Measurements from ENCODE around the gene TSPAN11.

The TSPAN11 gene

GRCh38 chr12:31018790-31019505, 92.4 kb downstream of the TSPAN11 start:
- TF ChIP-seq RARB (CRISPR knock-in tag; IDR thresholded peaks at IDR 0.05) (no peak), TCF4 (CRISPR knock-in tag; IDR thresholded peaks at IDR 0.05; ENCODE audit: borderline replicate concordance) (no peak), PPARA (CRISPR knock-in tag; IDR thresholded peaks at IDR 0.05; ENCODE audit: borderline replicate concordance) (no peak), TSHZ2 (CRISPR knock-in tag; IDR thresholded peaks at IDR 0.05) (no peak), CSDC2 (CRISPR knock-in tag; IDR thresholded peaks at IDR 0.05) (no peak), CSRNP3 (CRISPR knock-in tag; IDR thresholded peaks at IDR 0.05) (no peak), ZNF8 (CRISPR knock-in tag; IDR thresholded peaks at IDR 0.05) (peak; percentile 95), CREB5 (CRISPR knock-in tag; IDR thresholded peaks at IDR 0.05; ENCODE audit: low read depth) (no peak)
- no peak for ATAC-seq

- no peak for ATAC-seq
- TF ChIP-seq ZNF565 (CRISPR knock-in tag; conservative IDR thresholded peaks at IDR 0.05; ENCODE audit: low read depth), result no peak
- TF ChIP-seq ISL1 (CRISPR knock-in tag; IDR thresholded peaks at IDR 0.05), result no peak
- no peak for TF ChIP-seq ESRRG (CRISPR knock-in tag; IDR thresholded peaks at IDR 0.05)
- TF ChIP-seq TSHZ2 (CRISPR knock-in tag; IDR thresholded peaks at IDR 0.05), result no peak
- TF ChIP-seq ZFP3 (CRISPR knock-in tag; IDR thresholded peaks at IDR 0.05), result no peak
- no peak for TF ChIP-seq TOX (CRISPR knock-in tag; IDR thresholded peaks at IDR 0.05; ENCODE audit: borderline replicate concordance)
- TF ChIP-seq ZC3H10 (CRISPR knock-in tag; IDR thresholded peaks at IDR 0.05), result no peak
- no peak for TF ChIP-seq TCF4 (CRISPR knock-in tag; IDR thresholded peaks at IDR 0.05; ENCODE audit: borderline replicate concordance)
- TF ChIP-seq RARB (CRISPR knock-in tag; IDR thresholded peaks at IDR 0.05), result no peak
- no peak for TF ChIP-seq CSDC2 (CRISPR knock-in tag; IDR thresholded peaks at IDR 0.05)
- TF ChIP-seq PATZ1 (CRISPR knock-in tag; IDR thresholded peaks at IDR 0.05; ENCODE audit: borderline replicate concordance), result no peak
- TF ChIP-seq GLIS3 (CRISPR knock-in tag; IDR thresholded peaks at IDR 0.05), result no peak
- no peak for TF ChIP-seq PPARA (CRISPR knock-in tag; IDR thresholded peaks at IDR 0.05; ENCODE audit: borderline replicate concordance)
- TF ChIP-seq CREB5 (CRISPR knock-in tag; IDR thresholded peaks at IDR 0.05; ENCODE audit: low read depth), result no peak
- TF ChIP-seq ZNF70 (CRISPR knock-in tag; IDR thresholded peaks at IDR 0.05), result no peak
- TF ChIP-seq OSR1 (CRISPR knock-in tag; IDR thresholded peaks at IDR 0.05), result no peak
- no peak for TF ChIP-seq CSRNP3 (CRISPR knock-in tag; IDR thresholded peaks at IDR 0.05)
- TF ChIP-seq ARNTL (CRISPR knock-in tag; IDR thresholded peaks at IDR 0.05; ENCODE audit: borderline replicate concordance, low read depth), result no peak
- TF ChIP-seq ZNF8 (CRISPR knock-in tag; IDR thresholded peaks at IDR 0.05), result no peak
- no peak for TF ChIP-seq BACH2 (CRISPR knock-in tag; IDR thresholded peaks at IDR 0.05; ENCODE audit: borderline replicate concordance)
Observed at GRCh38 chr12:31019561-31019960, 93.0 kb downstream of the TSPAN11 start.

Measured in SK-N-SH treated with all-trans-retinoic acid at 6 μM for 48 hours (cell line).